Measurements from ENCODE around the gene KCNN2. TPM values are rescaled to one million over a fixed set of nuclear protein-coding genes. Genes with fewer than 3 reads are reported as not detected.

The KCNN2 gene
- total and polyA plus RNA-seq, 2 of the 4 experiments (the other 2 are of a cell fraction), result 2.2 to 8.8 TPM

- peaks cover 0 to 2% of the 10 kb centered on the region in 2 experiments; a peak in 2 of 4 replicates for H3K79me1 ChIP-seq (ENCODE audit: low read depth in 1 of 2, low read length in 2 of 2)
- H4K20me1 ChIP-seq (ENCODE audit: insufficient read depth, low read length), result no peaks in the 10 kb centered on the region
- no peak overlapping the region for H2AFZ ChIP-seq (replicated peaks; ENCODE audit: low read length, poor library complexity)
- DNase-seq (no peak), ATAC-seq (ENCODE audit: low read depth) (no peak)
- no peak overlapping the region for H3K27ac ChIP-seq (ENCODE audit: insufficient read depth, low read length)
- no peak for TF ChIP-seq ELK1 (IDR thresholded peaks at IDR 0.05; ENCODE audit: borderline replicate concordance, low read depth, low read length)
- TF ChIP-seq BHLHE40 (IDR thresholded peaks at IDR 0.05; ENCODE audit: low read depth, low read length), result no peak
- TF ChIP-seq, protein P1, sequence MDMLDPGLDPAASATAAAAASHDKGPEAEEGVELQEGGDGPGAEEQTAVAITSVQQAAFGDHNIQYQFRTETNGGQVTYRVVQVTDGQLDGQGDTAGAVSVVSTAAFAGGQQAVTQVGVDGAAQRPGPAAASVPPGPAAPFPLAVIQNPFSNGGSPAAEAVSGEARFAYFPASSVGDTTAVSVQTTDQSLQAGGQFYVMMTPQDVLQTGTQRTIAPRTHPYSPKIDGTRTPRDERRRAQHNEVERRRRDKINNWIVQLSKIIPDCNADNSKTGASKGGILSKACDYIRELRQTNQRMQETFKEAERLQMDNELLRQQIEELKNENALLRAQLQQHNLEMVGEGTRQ (IDR thresholded peaks at IDR 0.05; ENCODE audit: low read depth, low read length), result no peak
- TF ChIP-seq NFE2L2 (IDR thresholded peaks at IDR 0.05; ENCODE audit: low read depth, low read length), result no peak
- TF ChIP-seq MXI1 (IDR thresholded peaks at IDR 0.05; ENCODE audit: borderline replicate concordance, low read depth, low read length), result no peak
- no peak for TF ChIP-seq RAD21 (IDR thresholded peaks at IDR 0.05; ENCODE audit: low read length)
- no TSS peak for BruUV-seq (replicated peaks)
- no peaks in the 10 kb centered on the region for H3K36me3 ChIP-seq (ENCODE audit: control insufficient read depth, insufficient read depth, low read length)
- no peak overlapping the region for H3K56ac ChIP-seq (ENCODE audit: extremely low read depth, insufficient read depth, low read length)
- POLR2A ChIA-PET (ENCODE audit: unreplicated experiment), result no interaction called here
- H4K8ac ChIP-seq (ENCODE audit: low read depth in 2 of 2, low read length in 2 of 2), result no peak overlapping the region
- H3K23ac ChIP-seq (ENCODE audit: low read depth, low read length), result no peak overlapping the region
- intact Hi-C loops (cut with micrococcal nuclease), result loop anchor here (10.0 kb wide), 1 partner anchor 163 kb away; no protein-coding TSS in a partner anchor
- no peak overlapping the region for H4K91ac ChIP-seq (ENCODE audit: insufficient read depth, low read depth, low read length)
- peak overlapping the region; percentile 7 for H2BK5ac ChIP-seq (ENCODE audit: low read depth, low read length, poor library complexity, severe bottlenecking)
- no peaks in the 10 kb centered on the region for H3K9me3 ChIP-seq (ENCODE audit: control insufficient read depth, insufficient read depth, low read length)
- dilution Hi-C loops (cut with HindIII; ENCODE audit: low sequenced_read_pairs, unreplicated experiment), result no loop called here
- H3K4ac ChIP-seq (ENCODE audit: low read depth, low read length), result no peak overlapping the region
- no peak overlapping the region for H2BK20ac ChIP-seq (ENCODE audit: low read depth, low read length)
- H2BK120ac ChIP-seq (ENCODE audit: low read depth, low read length), result 0 out of 2 replicates have a peak overlapping the region, but pooled peaks have one; percentile 17
- H3K9ac ChIP-seq (ENCODE audit: low read depth, low read length), result no peak overlapping the region
- no peak overlapping the region for H3K4me3 ChIP-seq (ENCODE audit: insufficient read depth, low read depth, low read length)
- no peak overlapping the region for H4K5ac ChIP-seq (ENCODE audit: low read depth, low read length)
- no peak overlapping the region for H3K14ac ChIP-seq (replicated peaks; ENCODE audit: low read depth, low read length)
- H2AK5ac ChIP-seq (ENCODE audit: low read depth, low read length), result no peak overlapping the region
- no CpG with 5 or more reads among the region's 2 CpGs for WGBS, 2 experiments (ENCODE audit: extremely low coverage in 2 of 2, insufficient read length in 1 of 2)
- no peak overlapping the region for H2AK9ac ChIP-seq (replicated peaks; ENCODE audit: low read depth, low read length, poor library complexity)
- H3K4me2 ChIP-seq (ENCODE audit: low read depth, low read length), result no peak overlapping the region
- CTCF ChIA-PET, result no interaction called here
- H3K27me3 ChIP-seq (ENCODE audit: control insufficient read depth, insufficient read depth, low read length), result no peaks in the 10 kb centered on the region
- H2BK15ac ChIP-seq (ENCODE audit: low read depth, low read length), result no peak overlapping the region
- H3K4me1 ChIP-seq (ENCODE audit: control insufficient read depth, insufficient read depth, low read length), result peaks cover 10% of the 10 kb centered on the region
- H3K9me1 ChIP-seq (ENCODE audit: insufficient read depth, low read length), result no peaks in the 10 kb centered on the region
- in situ Hi-C loops (cut with MboI; ENCODE audit: low sequenced_read_pairs), result no loop called here
- H3K18ac ChIP-seq (ENCODE audit: low read depth, low read length), result no peak overlapping the region
Observed at GRCh38 chr5:114417519-114417918, 55.6 kb downstream of the KCNN2 start.

Data from IMR-90 (cell line).